Hepatocyte (in vitro differentiated cells): ENCODE measurements around the gene IL17RD.

Experiments used
- CTCF ChIP-seq: fragments of 200-600 bp; sonication (generic); IDR thresholded peaks from 2 replicates; pipeline ENCODE4 v1.5.1; 2016; ENCODE audit warnings: antibody characterized with exemption, mild to moderate bottlenecking; ENCODE audit not compliant: poor library complexity
- EZH2 ChIP-seq: fragments of 200-600 bp; sonication (generic); IDR thresholded peaks from 2 replicates; pipeline ENCODE4 v1.6.1; 2016; ENCODE audit warnings: antibody characterized with exemption, mild to moderate bottlenecking, borderline replicate concordance
- EZH2phosphoT487 ChIP-seq: fragments of 200-600 bp; sonication (generic); IDR thresholded peaks from one replicate; pipeline ENCODE4 v1.6.1; 2018; ENCODE audit warnings: antibody characterized with exemption, mild to moderate bottlenecking, low read depth, moderate library complexity; ENCODE audit not compliant: unreplicated experiment, severe bottlenecking

- TF ChIP-seq CTCF, result no peak
- TF ChIP-seq EZH2, result no peak
- no peak for TF ChIP-seq EZH2phosphoT487
Measured at GRCh38 chr3:57063032-57063431, 102.1 kb downstream of the IL17RD start.
